ENCODE data around the gene ADCK2. TPM values are rescaled to one million over a fixed set of nuclear protein-coding genes. Genes with fewer than 3 reads are reported as not detected.

ADCK2 gene
- total and polyA plus RNA-seq, 10 of the 15 experiments (the other 5 are each of a cell fraction or from before 2014, with no cell fraction given), result 0.52 to 19.4 (median 13.1) TPM

GRCh38 chr7:140631021-140631420, 41.7 kb upstream of the ADCK2 start:
- ChIA-PET POLR2A (no interaction called here), CTCF (no interaction called here), RAD21 (ENCODE audit: unreplicated experiment) (no interaction called here), SMC1A (ENCODE audit: uncharacterized antibody, unreplicated experiment) (no interaction called here)
- Histone ChIP-seq H3K27ac (ENCODE audit: control insufficient read depth, insufficient read depth) (no peak overlapping the region), H3K79me2 (ENCODE audit: control insufficient read depth, insufficient read depth, low read length) (no peaks in the 10 kb centered on the region), H3K27me3 (replicated peaks in 1 of 2; ENCODE audit: control insufficient read depth in 2 of 2, insufficient read depth in 2 of 2, low read length in 1 of 2) (peaks cover 1 to 3% of the 10 kb centered on the region in 2 experiments; a peak in 2 of 4 replicates), H3K9ac (ENCODE audit: control insufficient read depth, insufficient read depth, low read length) (no peak overlapping the region), H3K9me3 (replicated peaks; ENCODE audit: control insufficient read depth, insufficient read depth, low read length) (no peaks in the 10 kb centered on the region), H3K4me2 (ENCODE audit: control insufficient read depth, insufficient read depth) (no peak overlapping the region), H3K36me3 (ENCODE audit: control insufficient read depth in 2 of 2, insufficient read depth in 2 of 2, low read length in 1 of 2) (no peaks in the 10 kb centered on the region), H4K20me1 (ENCODE audit: control insufficient read depth, insufficient read depth) (no peaks in the 10 kb centered on the region), H3K4me3 (no peak overlapping the region), H3K4me1 (ENCODE audit: control insufficient read depth, insufficient read depth, low read length) (no peaks in the 10 kb centered on the region), H2AFZ (ENCODE audit: control insufficient read depth, low read depth, low read length) (no peak overlapping the region)
- TF ChIP-seq SUPT20H (IDR thresholded peaks at IDR 0.05; ENCODE audit: borderline replicate concordance, control insufficient read depth, low read depth, low read length) (no peak), PBX3 (IDR thresholded peaks at IDR 0.05; ENCODE audit: insufficient replicate concordance, low read depth, low read length) (no peak)
- FAIRE-seq (no peak), DNase-seq (ENCODE audit: low read depth, low spot score) (no peak), ATAC-seq (no peak)
- WGBS (ENCODE audit: insufficient coverage, insufficient replicate concordance, low lambda C conversion rate, missing lambda C conversion rate), result 18% methylated on average over 6 of the region's 6 CpGs
- in situ Hi-C loops (cut with MboI) (no loop called here), intact Hi-C loops (cut with micrococcal nuclease; ENCODE audit: unreplicated experiment) (no loop called here)
- no TSS peak for BruUV-seq (replicated peaks)

DNA sequence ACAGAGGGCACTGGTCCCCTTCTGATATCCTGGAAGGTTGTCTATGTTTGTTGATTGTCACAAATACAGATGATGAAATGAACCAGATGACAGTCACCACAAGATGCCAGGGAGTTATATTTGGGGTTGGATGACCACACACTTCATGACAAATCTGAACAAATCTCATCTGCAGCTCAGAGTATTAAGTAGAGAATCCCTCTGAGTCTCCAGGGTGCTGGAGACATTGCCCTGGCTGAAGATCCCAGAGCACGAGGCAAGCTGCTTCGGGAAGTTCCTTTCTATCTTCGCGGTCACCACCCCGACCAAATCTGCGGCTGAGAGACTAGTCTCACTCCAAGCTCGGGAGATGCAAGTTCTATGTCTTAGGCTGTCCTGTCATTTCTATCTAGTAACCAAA, 41.1 kb upstream of the ADCK2 start:
- in situ Hi-C loops (cut with MboI), result no loop called here
- intact Hi-C loops (cut with micrococcal nuclease; ENCODE audit: unreplicated experiment), result no loop called here
- BruUV-seq (replicated peaks), result no TSS peak
- TF ChIP-seq TAF1 (IDR thresholded peaks at IDR 0.05; ENCODE audit: borderline replicate concordance, low read depth, low read length) (no peak), ZBTB33 (IDR thresholded peaks at IDR 0.05) (no peak), USF1 (IDR thresholded peaks at IDR 0.05; ENCODE audit: borderline replicate concordance, extremely low read length, insufficient read depth, low read depth, low read length) (no peak), ZNF207 (IDR thresholded peaks at IDR 0.05; ENCODE audit: borderline replicate concordance) (no peak), E2F8 (IDR thresholded peaks at IDR 0.05; ENCODE audit: low read depth, partially characterized antibody) (no peak), SRF (IDR thresholded peaks at IDR 0.05; ENCODE audit: low read depth in 2 of 2, low read length in 2 of 2) (no peak), EZH2 (IDR thresholded peaks at IDR 0.05; ENCODE audit: borderline replicate concordance, control insufficient read depth, low read depth, low read length) (no peak), CBX5 (IDR thresholded peaks at IDR 0.05; ENCODE audit: low read depth) (no peak)

More for the DNA sequence above, 41.1 kb upstream of the ADCK2 start:
- POLR2A ChIA-PET, result no interaction called here
- Histone ChIP-seq H3K79me2 (ENCODE audit: control insufficient read depth, insufficient read depth, low read length) (no peaks in the 10 kb centered on the region), H3K4me2 (ENCODE audit: control insufficient read depth, insufficient read depth) (no peak overlapping the region), H3K4me1 (ENCODE audit: control insufficient read depth, insufficient read depth, low read length) (no peaks in the 10 kb centered on the region), H4K20me1 (ENCODE audit: control insufficient read depth, insufficient read depth) (no peaks in the 10 kb centered on the region), H3K27ac (ENCODE audit: control insufficient read depth, insufficient read depth) (no peak overlapping the region), H3K9ac (ENCODE audit: control insufficient read depth, insufficient read depth, low read length) (no peak overlapping the region), H3K9me3 (replicated peaks; ENCODE audit: control insufficient read depth, insufficient read depth, low read length) (no peaks in the 10 kb centered on the region), H2AFZ (ENCODE audit: control insufficient read depth, low read depth, low read length) (no peak overlapping the region), H3K4me3 (no peak overlapping the region), H3K36me3 (ENCODE audit: control insufficient read depth in 2 of 2, insufficient read depth in 2 of 2, low read length in 1 of 2) (no peaks in the 10 kb centered on the region), H3K27me3 (replicated peaks in 1 of 2; ENCODE audit: control insufficient read depth in 2 of 2, insufficient read depth in 2 of 2, low read length in 1 of 2) (0 out of 4 replicates have a peak, but pooled peaks cover 0 to under 1% of the 10 kb centered on the region in 2 experiments)
- WGBS (ENCODE audit: insufficient coverage, insufficient replicate concordance, low lambda C conversion rate, missing lambda C conversion rate), result 58% methylated on average over 7 of the region's 7 CpGs
- ATAC-seq (no peak), FAIRE-seq (no peak), DNase-seq (ENCODE audit: low read depth, low spot score) (no peak)
- CTCF ChIA-PET, result interaction anchor here (0.6 kb wide), 1 partner anchor 31 kb away, joined by 3 read pairs; no protein-coding TSS in a partner anchor
- SMC1A ChIA-PET (ENCODE audit: uncharacterized antibody, unreplicated experiment), result no interaction called here
- RAD21 ChIA-PET (ENCODE audit: unreplicated experiment), result no interaction called here

Measured in GM12878 (cell line).